Effector CD8-positive, alpha-beta T cell (primary cell): ENCODE results near the gene POU6F1.
"Not testable (repeated sequence)": the region's sequence is repeated elsewhere in the genome, so short reads cannot be mapped to it uniquely, and the experiment has no call there.

Experiments
- DNase-seq: peaks from one replicate; lab custom pipeline; 2025; lab: John Stamatoyannopoulos, UW
- total RNA-seq, 4 experiments: gene quantifications; one replicate each; lab custom pipeline; 2026; lab: John Stamatoyannopoulos, UW

The POU6F1 gene
- 24.0 to 68.9 (median 55.4) reads per million in 4 experiments for total RNA-seq

GRCh38 chr12:51217968-51218606, at the start of gene POU6F1:
TSS of gene POU6F1 (minus strand) at chr12:51218062. CDS start at chr12:51206836, 11,226 bp downstream.
- peak; percentile 58 for DNase-seq

GRCh38 chr12:51265024-51265423, 47.2 kb upstream of the POU6F1 start:
- no peak for DNase-seq

- DNase-seq: no peak
These were observed 46.4 kb upstream of the POU6F1 start for GRCh38 chr12:51264297-51264696.

GRCh38 chr12:51263341-51263740, 45.5 kb upstream of the POU6F1 start:
- DNase-seq: no peak

GRCh38 chr12:51262758-51263177, 44.9 kb upstream of the POU6F1 start:
- no peak for DNase-seq

GRCh38 chr12:51259600-51259999, 41.7 kb upstream of the POU6F1 start:
- not testable (repeated sequence) for DNase-seq

GRCh38 chr12:51254536-51254935, 36.7 kb upstream of the POU6F1 start:
- DNase-seq: no peak

GRCh38 chr12:51253276-51253675, 35.4 kb upstream of the POU6F1 start:
- no peak for DNase-seq

GRCh38 chr12:51247523-51248206, 29.8 kb upstream of the POU6F1 start:
- no peak for DNase-seq

GRCh38 chr12:51246254-51246853, 28.5 kb upstream of the POU6F1 start:
- DNase-seq: no peak

- no peak for DNase-seq
These were observed 27.8 kb upstream of the POU6F1 start for GRCh38 chr12:51245476-51246253.

GRCh38 chr12:51244269-51244668, 26.4 kb upstream of the POU6F1 start:
- DNase-seq: no peak

- no peak for DNase-seq
These were observed 25.0 kb upstream of the POU6F1 start for GRCh38 chr12:51242876-51243275.

- DNase-seq: no peak
These were observed 24.3 kb upstream of the POU6F1 start for GRCh38 chr12:51242120-51242519.

- no peak for DNase-seq
These were observed 23.1 kb upstream of the POU6F1 start for GRCh38 chr12:51240971-51241370.

GRCh38 chr12:51238510-51239334, 20.9 kb upstream of the POU6F1 start, which contains the start of gene DAZAP2:
TSS of gene DAZAP2 (plus strand) at chr12:51238826. CDS start at chr12:51238908, 82 bp downstream.
- peak; percentile 90 for DNase-seq

- peak; percentile 31 for DNase-seq
These were observed 20.2 kb upstream of the POU6F1 start for GRCh38 chr12:51238037-51238509.

- DNase-seq: no peak
These were observed 16.7 kb upstream of the POU6F1 start for GRCh38 chr12:51234530-51234929.

GRCh38 chr12:51232642-51233041, 14.8 kb upstream of the POU6F1 start:
- no peak for DNase-seq

- DNase-seq: no peak
These were observed 11.4 kb upstream of the POU6F1 start for GRCh38 chr12:51229116-51229809.
